ENCODE results near the gene FAM83G. TPM values are rescaled to one million over a fixed set of nuclear protein-coding genes. Genes with fewer than 3 reads are reported as not detected.

The FAM83G gene
- total RNA-seq, 1 donor from 2014 or later, result 8.2 TPM

DNA sequence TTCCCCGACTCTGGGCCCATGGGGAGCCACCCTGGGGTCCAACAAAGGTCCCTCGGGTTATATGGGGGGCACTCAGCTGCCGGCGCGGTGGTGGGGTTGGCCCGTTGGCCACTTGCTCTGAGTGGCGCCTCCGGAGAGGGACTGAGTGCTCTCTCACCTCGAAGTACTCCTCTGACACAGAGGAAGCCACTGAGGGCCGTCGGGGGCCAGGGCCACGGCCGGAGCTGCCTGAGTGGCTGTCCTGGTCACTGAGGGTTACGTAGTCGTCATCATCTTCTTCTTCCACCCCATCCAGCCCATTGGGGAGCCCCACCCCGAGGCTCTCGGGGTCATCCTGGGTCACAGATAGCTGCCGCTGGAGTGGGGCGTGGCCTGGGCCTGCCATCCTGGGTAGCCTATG, 26.9 kb downstream of the FAM83G start:
- no peak for DNase-seq (ENCODE audit: low spot score)
- H3K9me3 Mint-ChIP-seq (ENCODE audit: low read depth), result no peaks in the 10 kb centered on the region
- TF ChIP-seq, protein P1, sequence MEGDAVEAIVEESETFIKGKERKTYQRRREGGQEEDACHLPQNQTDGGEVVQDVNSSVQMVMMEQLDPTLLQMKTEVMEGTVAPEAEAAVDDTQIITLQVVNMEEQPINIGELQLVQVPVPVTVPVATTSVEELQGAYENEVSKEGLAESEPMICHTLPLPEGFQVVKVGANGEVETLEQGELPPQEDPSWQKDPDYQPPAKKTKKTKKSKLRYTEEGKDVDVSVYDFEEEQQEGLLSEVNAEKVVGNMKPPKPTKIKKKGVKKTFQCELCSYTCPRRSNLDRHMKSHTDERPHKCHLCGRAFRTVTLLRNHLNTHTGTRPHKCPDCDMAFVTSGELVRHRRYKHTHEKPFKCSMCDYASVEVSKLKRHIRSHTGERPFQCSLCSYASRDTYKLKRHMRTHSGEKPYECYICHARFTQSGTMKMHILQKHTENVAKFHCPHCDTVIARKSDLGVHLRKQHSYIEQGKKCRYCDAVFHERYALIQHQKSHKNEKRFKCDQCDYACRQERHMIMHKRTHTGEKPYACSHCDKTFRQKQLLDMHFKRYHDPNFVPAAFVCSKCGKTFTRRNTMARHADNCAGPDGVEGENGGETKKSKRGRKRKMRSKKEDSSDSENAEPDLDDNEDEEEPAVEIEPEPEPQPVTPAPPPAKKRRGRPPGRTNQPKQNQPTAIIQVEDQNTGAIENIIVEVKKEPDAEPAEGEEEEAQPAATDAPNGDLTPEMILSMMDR (IDR thresholded peaks at IDR 0.05), result no peak
- no peak overlapping the region for H3K27ac Mint-ChIP-seq (ENCODE audit: unreplicated experiment)
- H3K36me3 Mint-ChIP-seq (ENCODE audit: low read depth), result peaks cover 3% of the 10 kb centered on the region
- no peaks in the 10 kb centered on the region for H3K27me3 Mint-ChIP-seq (ENCODE audit: low read depth)
- H3K4me1 Mint-ChIP-seq (ENCODE audit: low read depth), result peaks cover 13% of the 10 kb centered on the region
- no peak overlapping the region for H3K4me3 Mint-ChIP-seq (ENCODE audit: unreplicated experiment)

DNA sequence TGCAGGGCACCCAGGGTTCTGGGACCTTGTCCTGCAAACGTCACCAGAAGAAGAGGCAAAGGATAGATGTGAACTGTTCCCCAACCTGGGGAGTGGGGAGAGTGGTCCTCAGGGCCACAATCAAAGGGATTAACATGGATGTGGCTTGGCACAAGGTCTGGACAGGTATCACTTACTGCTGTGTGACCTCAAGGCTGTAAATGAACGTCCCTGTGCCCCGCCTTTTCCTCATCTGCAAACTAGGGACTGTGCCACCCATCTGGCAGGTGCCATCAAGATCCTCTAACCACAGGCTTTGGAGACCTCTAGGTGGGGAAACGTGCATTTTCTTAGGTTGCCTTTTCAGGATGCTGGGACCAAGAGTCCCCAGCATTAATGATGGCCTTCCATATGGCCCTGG, 27.5 kb downstream of the FAM83G start:
- TF ChIP-seq, protein P1 (IDR thresholded peaks at IDR 0.05), result no peak
- Mint-ChIP-seq H3K36me3 (ENCODE audit: low read depth) (peaks cover 3% of the 10 kb centered on the region), H3K27ac (ENCODE audit: unreplicated experiment) (no peak overlapping the region), H3K4me1 (ENCODE audit: low read depth) (peaks cover 10% of the 10 kb centered on the region), H3K9me3 (ENCODE audit: low read depth) (no peaks in the 10 kb centered on the region), H3K4me3 (ENCODE audit: unreplicated experiment) (no peak overlapping the region), H3K27me3 (ENCODE audit: low read depth) (no peaks in the 10 kb centered on the region)
- no peak for DNase-seq (ENCODE audit: low spot score)

DNA sequence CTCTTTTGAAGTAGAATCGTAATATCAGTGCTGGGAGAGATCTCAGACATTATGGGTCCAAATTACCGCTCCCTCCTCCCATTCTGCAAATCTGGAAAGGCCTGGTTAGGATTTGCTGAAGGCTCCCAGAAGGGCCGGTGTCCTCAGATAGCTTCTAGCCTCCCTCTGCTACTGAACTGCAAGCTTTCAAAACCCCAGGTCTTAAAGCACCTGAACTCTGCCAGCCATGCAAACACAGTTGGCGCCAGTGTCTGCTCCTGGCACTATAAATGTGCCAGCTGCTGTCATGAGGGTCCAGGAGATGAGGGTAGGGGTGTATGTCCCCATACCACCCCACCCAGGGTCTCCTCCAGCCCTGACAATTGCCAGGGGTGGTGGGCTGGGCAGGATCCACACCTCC, 28.4 kb downstream of the FAM83G start:
- H3K4me1 Mint-ChIP-seq (ENCODE audit: low read depth), result peaks cover 4% of the 10 kb centered on the region
- H3K27me3 Mint-ChIP-seq (ENCODE audit: low read depth), result no peaks in the 10 kb centered on the region
- TF ChIP-seq, protein P1 (IDR thresholded peaks at IDR 0.05), result no peak
- H3K36me3 Mint-ChIP-seq (ENCODE audit: low read depth), result peaks cover 3% of the 10 kb centered on the region
- no peak overlapping the region for H3K27ac Mint-ChIP-seq (ENCODE audit: unreplicated experiment)
- DNase-seq (ENCODE audit: low spot score), result no peak
- H3K9me3 Mint-ChIP-seq (ENCODE audit: low read depth), result no peaks in the 10 kb centered on the region
- no peak overlapping the region for H3K4me3 Mint-ChIP-seq (ENCODE audit: unreplicated experiment)

DNA sequence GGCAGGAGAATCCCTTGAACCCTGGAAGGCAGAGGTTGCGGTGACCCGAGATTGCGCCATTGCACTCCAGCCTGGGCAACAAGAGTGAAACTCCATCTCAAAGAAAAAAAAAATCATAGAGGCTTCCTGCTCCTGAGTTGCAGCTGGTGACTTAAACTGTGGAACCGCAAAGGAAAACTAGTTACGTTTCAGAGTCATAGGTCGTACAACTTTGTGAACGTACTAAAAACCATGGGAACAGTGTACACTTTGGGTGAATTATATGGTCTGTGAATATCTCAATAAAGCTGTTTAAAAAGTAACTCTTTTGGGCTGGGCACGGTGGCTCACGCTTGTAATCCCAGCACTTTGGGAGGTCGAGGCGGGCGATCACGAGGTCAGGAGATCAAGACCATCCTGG, 29.0 kb downstream of the FAM83G start:
- H3K4me3 Mint-ChIP-seq (ENCODE audit: unreplicated experiment), result no peak overlapping the region
- peaks cover 5% of the 10 kb centered on the region for H3K36me3 Mint-ChIP-seq (ENCODE audit: low read depth)
- TF ChIP-seq, protein P1 (IDR thresholded peaks at IDR 0.05), result no peak
- H3K27me3 Mint-ChIP-seq (ENCODE audit: low read depth), result no peaks in the 10 kb centered on the region
- DNase-seq (ENCODE audit: low spot score), result no peak
- no peaks in the 10 kb centered on the region for H3K4me1 Mint-ChIP-seq (ENCODE audit: low read depth)
- no peak overlapping the region for H3K27ac Mint-ChIP-seq (ENCODE audit: unreplicated experiment)
- no peaks in the 10 kb centered on the region for H3K9me3 Mint-ChIP-seq (ENCODE audit: low read depth)

DNA sequence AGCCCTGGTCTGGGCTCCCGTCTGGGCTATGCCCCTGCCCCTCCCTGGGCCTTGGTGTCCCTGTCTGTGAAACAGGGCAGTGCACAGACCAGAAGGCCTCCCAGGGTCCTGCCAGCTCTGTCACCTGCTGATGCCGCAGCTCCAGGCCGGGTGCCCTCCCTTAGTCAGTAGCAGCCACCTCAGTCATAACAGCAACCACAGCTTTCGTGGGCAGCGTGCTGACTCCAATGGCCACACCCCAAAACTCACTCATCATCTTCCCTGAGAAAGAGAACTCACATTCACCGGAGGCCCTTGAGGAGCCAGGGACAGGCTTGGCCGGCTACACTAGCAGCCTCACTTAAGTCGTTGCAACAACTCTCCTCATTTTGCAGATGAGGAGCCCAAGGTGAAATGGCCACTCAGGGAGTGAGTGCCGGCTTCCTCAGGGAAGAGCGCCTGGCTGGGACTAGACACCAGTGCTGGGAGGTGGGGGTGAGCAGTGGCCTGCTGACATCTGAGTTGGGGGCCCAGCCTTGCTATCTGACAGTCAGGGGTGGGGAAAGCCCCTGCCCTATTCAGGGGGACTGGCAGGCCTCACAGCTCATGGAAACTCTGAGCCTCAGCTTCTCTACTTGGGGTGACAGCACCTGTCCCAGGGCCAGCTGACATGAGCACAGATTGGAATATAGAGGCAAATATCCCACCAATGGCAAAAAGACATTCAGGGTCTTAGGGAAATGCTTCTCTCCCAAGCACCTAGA, 30.0 kb downstream of the FAM83G start:
- H3K27ac Mint-ChIP-seq (ENCODE audit: unreplicated experiment), result no peak overlapping the region
- H3K4me1 Mint-ChIP-seq (ENCODE audit: low read depth), result peaks cover 3% of the 10 kb centered on the region
- no peak for DNase-seq (ENCODE audit: low spot score)
- no peaks in the 10 kb centered on the region for H3K9me3 Mint-ChIP-seq (ENCODE audit: low read depth)
- H3K4me3 Mint-ChIP-seq (ENCODE audit: unreplicated experiment), result no peak overlapping the region
- TF ChIP-seq, protein P1 (IDR thresholded peaks at IDR 0.05), result no peak
- no peaks in the 10 kb centered on the region for H3K27me3 Mint-ChIP-seq (ENCODE audit: low read depth)
- peaks cover 7% of the 10 kb centered on the region for H3K36me3 Mint-ChIP-seq (ENCODE audit: low read depth)

Data from chondrocyte (in vitro differentiated cells).